DOHH2 (cell line): Measurements from ENCODE around the gene CAMTA1.

Source experiments
- H3F3A ChIP-seq: fragments of 200-600 bp; sonication (generic), shearing (Covaris generic); 2 replicates; pipeline ENCODE4 v1.6.0; 2016; ENCODE audit warnings: antibody characterized with exemption, mild to moderate bottlenecking; ENCODE audit not compliant: control insufficient read depth, insufficient read depth
- H3K27ac ChIP-seq: fragments of 200-600 bp; sonication (generic); 2 replicates; pipeline ENCODE4 v1.5.1; 2014; ENCODE audit warnings: low read depth, mild to moderate bottlenecking, low read length, moderate library complexity
- H3K27me3 ChIP-seq: fragments of 200-600 bp; sonication (generic); 2 replicates; pipeline ENCODE4 v1.6.1; 2014; ENCODE audit warnings: mild to moderate bottlenecking, low read length, mixed read lengths; ENCODE audit not compliant: control insufficient read depth
- H3K36me3 ChIP-seq: fragments of 200-600 bp; sonication (generic); 2 replicates; pipeline ENCODE4 v1.6.1; 2014; ENCODE audit warnings: mild to moderate bottlenecking, low read length, moderate library complexity, mixed read lengths; ENCODE audit not compliant: control insufficient read depth
- H3K4me1 ChIP-seq: fragments of 200-600 bp; sonication (generic); 2 replicates; pipeline ENCODE4 v1.6.1; 2014; ENCODE audit warnings: mild to moderate bottlenecking, low read length, mixed read lengths; ENCODE audit not compliant: control insufficient read depth
- H3K4me2 ChIP-seq: fragments of 200-600 bp; sonication (generic); 2 replicates; pipeline ENCODE4 v1.6.0; 2014; ENCODE audit warnings: mild to moderate bottlenecking, low read length, moderate library complexity
- H3K4me3 ChIP-seq: fragments of 200-600 bp; sonication (generic); 2 replicates; pipeline ENCODE4 v1.5.1; 2014; ENCODE audit warnings: mild to moderate bottlenecking, low read length, mixed read lengths
- H3K79me2 ChIP-seq: fragments of 200-600 bp; sonication (generic); 2 replicates; pipeline ENCODE4 v1.6.1; 2014; ENCODE audit warnings: mild to moderate bottlenecking, low read length, mixed read lengths; ENCODE audit not compliant: control insufficient read depth
- H3K9me2 ChIP-seq: fragments of 200-600 bp; sonication (generic); replicated peaks from 2 replicates; pipeline ENCODE4 v1.6.1; 2014; ENCODE audit warnings: mild to moderate bottlenecking, low read length, mixed read lengths; ENCODE audit not compliant: control insufficient read depth
- H3K9me3 ChIP-seq: fragments of 200-600 bp; sonication (generic); 2 replicates; pipeline ENCODE4 v1.6.1; 2014; ENCODE audit warnings: antibody characterized with exemption, low read length, mixed read lengths; ENCODE audit not compliant: control insufficient read depth, insufficient read depth
- H4K20me1 ChIP-seq: fragments of 200-600 bp; sonication (generic); 2 replicates; pipeline ENCODE4 v1.6.0; 2014; ENCODE audit warnings: low read depth, mild to moderate bottlenecking, antibody characterized with exemption, low read length, moderate library complexity; ENCODE audit not compliant: control insufficient read depth, insufficient read depth
- CTCF ChIP-seq: fragments of 200-600 bp; sonication (generic); IDR thresholded peaks from one replicate; pipeline ENCODE4 v1.5.1; 2014; ENCODE audit warnings: antibody characterized with exemption, mild to moderate bottlenecking, low read depth, low read length; ENCODE audit not compliant: poor library complexity, severe bottlenecking
- EZH2phosphoT487 ChIP-seq: fragments of 200-600 bp; sonication (generic); IDR thresholded peaks from 2 replicates; pipeline ENCODE4 v1.6.1; 2017; ENCODE audit warnings: borderline replicate concordance, mild to moderate bottlenecking, antibody characterized with exemption, low read length, moderate library complexity, mixed read lengths

The CAMTA1 gene

GRCh38 chr1:7278827-7279765 lies 493.8 kb downstream of the CAMTA1 start:
- no peak overlapping the region for H3K4me3 ChIP-seq
- H3K4me2 ChIP-seq, result no peak overlapping the region
- H3F3A ChIP-seq, result no peaks in the 10 kb centered on the region
- no peak for TF ChIP-seq EZH2phosphoT487
- no peaks in the 10 kb centered on the region for H3K9me2 ChIP-seq
- no peaks in the 10 kb centered on the region for H3K79me2 ChIP-seq
- H3K27me3 ChIP-seq, result no peaks in the 10 kb centered on the region
- H4K20me1 ChIP-seq, result no peaks in the 10 kb centered on the region
- H3K9me3 ChIP-seq, result no peaks in the 10 kb centered on the region
- H3K4me1 ChIP-seq, result no peaks in the 10 kb centered on the region
- H3K36me3 ChIP-seq, result no peaks in the 10 kb centered on the region
- H3K27ac ChIP-seq, result no peak overlapping the region

GRCh38 chr1:7279769-7280168 lies 494.5 kb downstream of the CAMTA1 start:
- H3K79me2 ChIP-seq, result no peaks in the 10 kb centered on the region
- H3K4me3 ChIP-seq, result no peak overlapping the region
- no peaks in the 10 kb centered on the region for H3F3A ChIP-seq
- H3K4me2 ChIP-seq, result no peak overlapping the region
- H4K20me1 ChIP-seq, result no peaks in the 10 kb centered on the region
- no peaks in the 10 kb centered on the region for H3K27me3 ChIP-seq
- no peaks in the 10 kb centered on the region for H3K9me2 ChIP-seq
- TF ChIP-seq EZH2phosphoT487 (no peak), CTCF (no peak)
- H3K4me1 ChIP-seq, result no peaks in the 10 kb centered on the region
- no peaks in the 10 kb centered on the region for H3K36me3 ChIP-seq
- H3K27ac ChIP-seq, result no peak overlapping the region
- H3K9me3 ChIP-seq, result no peaks in the 10 kb centered on the region

GRCh38 chr1:7280347-7280960 lies 495.2 kb downstream of the CAMTA1 start:
- Histone ChIP-seq H3K36me3 (no peaks in the 10 kb centered on the region), H3K4me3 (no peak overlapping the region), H4K20me1 (no peaks in the 10 kb centered on the region), H3K9me2 (no peaks in the 10 kb centered on the region), H3K27me3 (no peaks in the 10 kb centered on the region), H3F3A (no peaks in the 10 kb centered on the region), H3K4me1 (no peaks in the 10 kb centered on the region), H3K9me3 (no peaks in the 10 kb centered on the region), H3K4me2 (no peak overlapping the region), H3K27ac (no peak overlapping the region), H3K79me2 (no peaks in the 10 kb centered on the region)
- no peak for TF ChIP-seq CTCF
- no peak for TF ChIP-seq EZH2phosphoT487

DNA sequence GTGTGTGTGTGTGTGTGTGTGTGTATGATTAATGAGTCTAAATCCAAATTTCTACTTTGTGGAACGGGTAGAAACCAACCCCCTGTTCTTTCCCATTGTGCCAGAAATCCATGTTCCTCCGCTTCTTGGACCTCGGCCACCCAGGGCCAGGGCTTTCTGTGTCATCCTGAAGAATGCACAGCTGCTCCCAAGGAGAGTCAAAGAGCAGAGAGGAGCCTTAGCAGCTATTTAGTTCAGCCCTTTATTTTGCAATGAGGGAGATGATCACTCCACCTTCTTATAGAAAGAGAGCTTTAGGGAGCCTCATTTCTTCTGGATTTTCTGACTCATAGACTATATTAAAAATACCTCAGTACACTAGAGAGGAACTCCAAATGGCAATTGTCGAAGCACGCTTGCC lies 496.6 kb downstream of the CAMTA1 start:
- no peak overlapping the region for H3K27ac ChIP-seq
- no peaks in the 10 kb centered on the region for H3K79me2 ChIP-seq
- H3K4me2 ChIP-seq, result no peak overlapping the region
- H3K27me3 ChIP-seq, result no peaks in the 10 kb centered on the region
- H3K4me1 ChIP-seq, result no peaks in the 10 kb centered on the region
- TF ChIP-seq CTCF (no peak), EZH2phosphoT487 (no peak)
- H3K9me2 ChIP-seq, result no peaks in the 10 kb centered on the region
- H3K4me3 ChIP-seq, result no peak overlapping the region
- no peaks in the 10 kb centered on the region for H3K9me3 ChIP-seq
- no peaks in the 10 kb centered on the region for H3F3A ChIP-seq
- H3K36me3 ChIP-seq, result no peaks in the 10 kb centered on the region
- no peaks in the 10 kb centered on the region for H4K20me1 ChIP-seq
